Activated T-cell treated with anti-CD3 and anti-CD28 coated beads, Interleukin-2, amount 50 U/mL, for 48 hours (primary cell): Measurements from ENCODE around the gene KCNQ4.

Experiments used
- DNase-seq, 2 experiments: peaks; one replicate each; pipeline ENCODE4 v3.0.0-alpha.2; 2020

The KCNQ4 gene

GRCh38 chr1:40868051-40868723, 84.6 kb downstream of the KCNQ4 start:
- DNase-seq = no peak

- DNase-seq = no peak
These were observed 86.6 kb downstream of the KCNQ4 start for GRCh38 chr1:40870135-40870728.

GRCh38 chr1:40872276-40872675, 88.7 kb downstream of the KCNQ4 start:
- DNase-seq = no peak

- no peak for DNase-seq
These were observed 90.4 kb downstream of the KCNQ4 start for GRCh38 chr1:40873863-40874472.

GRCh38 chr1:40876436-40876761, 92.8 kb downstream of the KCNQ4 start:
- no peak for DNase-seq

GRCh38 chr1:40876891-40877290, 93.3 kb downstream of the KCNQ4 start:
- DNase-seq = no peak

GRCh38 chr1:40877698-40878097, 94.1 kb downstream of the KCNQ4 start:
- DNase-seq = no peak

GRCh38 chr1:40878906-40879305, 95.3 kb downstream of the KCNQ4 start:
- no peak for DNase-seq

GRCh38 chr1:40879482-40880175, 96.0 kb downstream of the KCNQ4 start:
- no peak for DNase-seq

- DNase-seq = no peak
These were observed 97.4 kb downstream of the KCNQ4 start for GRCh38 chr1:40880813-40881549.

GRCh38 chr1:40884055-40884795, 100.6 kb downstream of the KCNQ4 start:
- DNase-seq = no peak

- no peak for DNase-seq
These were observed 102.9 kb downstream of the KCNQ4 start for GRCh38 chr1:40886318-40887011.

- DNase-seq = no peak
These were observed 103.4 kb downstream of the KCNQ4 start for GRCh38 chr1:40887012-40887378.

- DNase-seq = no peak
These were observed 104.1 kb downstream of the KCNQ4 start for GRCh38 chr1:40887652-40888051.
